Activated CD4-positive, alpha-beta T cell treated with anti-CD3 and anti-CD28 coated beads, Interleukin-2, amount 50 U/mL, for 4 hours (primary cell): ENCODE measurements around the gene HTD2.
"Not testable (repeated sequence)": the region's sequence is repeated elsewhere in the genome, so short reads cannot be mapped to it uniquely, and the experiment has no call there.

ENCODE experiments used
- DNase-seq, 2 experiments: peaks; one replicate each; pipeline ENCODE4 v3.0.0-alpha.2; 2020

HTD2 gene

DNA sequence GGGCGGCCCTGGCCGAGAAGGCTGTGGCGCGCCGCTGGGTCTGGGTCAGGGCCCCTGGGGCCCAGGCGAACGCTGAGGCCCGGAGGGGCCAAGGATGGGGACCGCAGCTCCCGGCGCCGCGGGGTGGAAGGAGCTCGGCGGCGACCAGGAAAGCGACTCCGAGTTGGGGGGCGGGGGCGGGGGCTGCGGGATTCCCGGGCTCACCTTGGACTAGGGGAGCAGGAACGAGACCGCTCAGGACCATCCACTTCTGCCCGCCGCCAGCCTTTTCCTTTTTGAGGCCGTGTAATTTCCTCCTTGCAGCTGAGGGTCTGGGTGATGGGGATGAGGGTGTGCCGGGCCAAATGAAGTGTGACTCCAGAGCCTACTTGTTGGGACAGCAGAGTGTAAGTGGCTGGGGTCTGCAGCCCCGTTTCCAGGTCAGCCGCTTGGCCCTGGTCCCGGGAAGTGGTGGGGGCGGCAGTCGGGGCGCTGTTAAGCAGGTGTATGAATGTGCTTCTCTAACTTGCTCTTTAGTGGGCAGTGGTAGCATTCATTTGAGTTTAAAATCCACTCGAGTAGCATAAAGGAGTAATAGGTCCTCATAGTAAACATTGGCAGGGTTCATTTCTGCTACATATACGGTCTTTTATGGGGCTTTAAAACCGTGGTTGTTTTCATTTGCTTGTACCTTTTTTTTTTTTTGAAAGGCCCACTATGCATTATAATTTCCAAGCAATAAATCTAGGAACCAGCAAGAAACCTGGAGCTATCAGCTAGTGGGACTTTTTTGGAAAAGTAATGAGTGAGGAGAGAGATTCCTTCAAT lies 27.1 kb downstream of the HTD2 start:
- peak in 1 of 2 experiments; percentile 6 for DNase-seq

GRCh38 chr3:58334013-58334321 lies 27.6 kb downstream of the HTD2 start:
- DNase-seq: no peak

DNA sequence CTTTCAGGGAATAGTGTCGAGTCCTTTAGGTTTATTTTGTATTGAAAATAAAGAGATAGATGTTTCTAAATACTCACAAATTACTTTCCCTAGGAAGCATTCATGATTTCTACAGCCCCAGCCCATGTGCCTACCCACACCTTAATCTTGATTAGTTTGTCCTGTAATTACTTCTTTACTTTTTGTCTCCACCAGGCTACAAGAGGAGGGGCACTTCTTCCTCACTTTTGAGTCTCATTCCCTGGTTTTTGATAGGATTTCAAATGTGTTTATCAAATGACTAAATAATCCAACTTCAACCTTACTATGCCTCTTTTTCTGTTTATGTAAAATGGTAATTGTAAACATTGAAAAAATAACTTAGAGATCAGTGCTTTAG lies 28.2 kb downstream of the HTD2 start:
- no peak for DNase-seq

GRCh38 chr3:58335652-58335947 lies 29.3 kb downstream of the HTD2 start:
- DNase-seq: no peak

DNA sequence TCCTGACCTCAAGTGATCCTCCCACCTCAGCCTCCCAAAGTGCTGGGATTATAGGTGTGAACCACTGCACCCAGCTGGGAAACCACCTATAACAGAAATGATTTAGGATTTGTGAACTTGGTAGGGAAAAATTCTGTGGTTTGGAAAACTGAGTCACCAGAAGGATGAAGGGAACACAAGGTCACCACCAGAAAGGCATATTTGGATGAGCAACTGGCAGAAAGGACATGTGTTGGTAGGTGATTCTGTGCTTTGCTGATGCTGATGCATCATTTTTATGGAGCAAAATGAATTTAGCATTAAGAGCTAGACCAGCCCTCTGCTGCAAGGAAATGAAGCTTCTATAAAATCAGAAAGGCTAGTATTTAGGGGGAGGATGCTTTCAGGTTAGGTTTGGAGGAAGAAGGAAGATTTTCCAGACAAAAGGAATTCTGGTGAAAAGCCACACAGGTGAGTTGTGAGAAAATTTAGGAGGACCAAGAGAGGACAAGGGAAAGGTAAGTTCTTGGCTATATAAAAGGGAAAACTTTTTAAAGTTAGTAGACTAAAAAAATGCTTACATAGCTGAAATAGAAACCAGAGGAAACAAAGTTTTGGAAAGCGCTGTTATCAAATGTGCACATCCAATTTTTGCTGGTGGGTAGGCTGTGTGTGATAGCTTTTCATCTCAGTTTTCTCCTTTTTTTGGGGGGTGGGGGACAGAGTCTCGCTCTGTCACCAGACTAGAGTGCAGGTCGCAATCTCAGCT lies 30.0 kb downstream of the HTD2 start:
- DNase-seq: no peak

DNA sequence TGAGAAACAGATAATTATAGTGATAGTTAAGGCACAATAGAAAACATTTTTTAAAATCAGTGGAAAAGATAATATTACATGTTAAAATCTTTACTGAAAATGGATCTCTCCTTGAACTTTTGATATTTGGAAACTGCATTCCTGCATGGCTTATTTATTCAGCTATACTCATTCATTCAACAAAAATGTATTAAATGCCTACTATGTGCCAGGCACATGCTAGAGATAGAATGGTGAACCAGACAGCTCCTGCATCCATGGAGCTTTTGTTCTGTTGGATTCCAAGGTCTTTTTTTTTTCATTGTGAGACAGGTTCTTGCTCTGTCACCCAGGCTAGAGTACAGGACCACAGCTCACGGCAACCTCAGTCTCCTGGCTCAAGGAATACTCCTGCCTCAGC lies 30.9 kb downstream of the HTD2 start:
- DNase-seq: no peak

DNA sequence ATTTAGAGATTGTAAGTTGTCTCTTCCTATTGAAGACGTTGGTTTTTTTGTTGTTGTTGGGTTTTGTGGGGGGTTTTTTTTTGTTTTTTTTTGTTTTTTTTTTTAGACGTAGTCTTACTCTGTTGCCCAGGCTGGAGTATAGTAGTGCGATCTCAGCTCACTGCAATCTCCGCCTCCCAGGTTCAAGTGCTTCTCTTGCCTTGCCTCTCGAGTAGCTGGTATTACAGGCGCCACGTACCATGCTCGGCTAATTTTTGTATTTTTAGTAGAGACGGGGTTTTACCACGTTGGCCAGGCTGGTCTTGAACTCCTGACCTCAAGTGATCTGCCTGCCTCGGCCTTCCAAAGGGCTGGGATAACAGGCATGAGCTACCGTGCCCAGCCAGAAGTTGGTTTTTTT lies 32.8 kb downstream of the HTD2 start:
- not testable (repeated sequence) for DNase-seq

DNA sequence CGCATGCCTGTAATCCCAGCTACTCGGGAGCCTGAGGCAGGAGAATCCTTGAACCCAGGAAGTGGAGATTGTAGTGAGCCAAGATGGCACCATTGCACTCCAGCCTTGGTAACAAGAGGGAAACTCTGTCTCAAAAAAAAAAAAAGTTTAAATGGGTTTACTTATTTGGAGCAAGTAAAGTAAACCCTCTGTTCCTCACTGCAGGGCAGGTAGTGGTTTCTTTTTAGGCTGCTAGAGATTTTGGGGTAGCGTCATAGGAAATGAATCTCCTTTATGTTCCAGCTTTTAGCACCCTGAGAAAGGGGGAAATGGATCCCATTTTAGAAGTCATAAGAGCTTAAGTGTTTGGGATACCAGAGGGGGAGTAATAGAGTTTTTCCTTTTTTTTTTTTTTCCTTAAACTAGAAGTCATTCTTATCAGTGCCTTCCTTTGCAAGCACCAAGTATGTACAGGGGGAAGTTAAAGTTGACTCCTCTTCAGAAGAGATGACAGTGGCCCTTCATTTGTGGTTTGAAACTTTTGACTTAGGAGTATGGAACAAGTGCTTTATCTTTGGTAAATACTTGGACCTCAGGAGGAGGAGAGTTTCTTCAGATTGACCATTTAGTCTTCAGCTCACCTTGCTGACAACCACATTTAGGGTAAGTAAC lies 34.4 kb downstream of the HTD2 start:
- DNase-seq: no peak

DNA sequence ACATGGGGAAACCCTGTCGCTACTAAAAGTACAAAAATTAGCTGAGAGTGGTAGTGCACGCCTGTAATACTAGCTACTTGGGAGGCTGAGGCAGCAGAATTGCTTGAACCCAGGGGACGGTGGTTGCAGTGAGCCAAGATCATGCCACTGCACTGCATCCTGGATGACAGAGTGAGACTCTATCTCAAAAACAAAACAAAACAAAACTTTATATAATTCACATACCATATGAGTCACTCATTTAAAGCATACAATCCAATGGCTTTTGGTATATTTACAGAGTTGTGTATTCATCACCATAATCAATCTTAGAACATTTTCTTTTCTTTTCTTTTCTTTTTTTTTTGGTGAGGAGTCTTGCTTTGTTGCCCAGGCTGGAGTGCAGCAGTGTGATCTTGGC lies 35.1 kb downstream of the HTD2 start:
- no peak for DNase-seq

DNA sequence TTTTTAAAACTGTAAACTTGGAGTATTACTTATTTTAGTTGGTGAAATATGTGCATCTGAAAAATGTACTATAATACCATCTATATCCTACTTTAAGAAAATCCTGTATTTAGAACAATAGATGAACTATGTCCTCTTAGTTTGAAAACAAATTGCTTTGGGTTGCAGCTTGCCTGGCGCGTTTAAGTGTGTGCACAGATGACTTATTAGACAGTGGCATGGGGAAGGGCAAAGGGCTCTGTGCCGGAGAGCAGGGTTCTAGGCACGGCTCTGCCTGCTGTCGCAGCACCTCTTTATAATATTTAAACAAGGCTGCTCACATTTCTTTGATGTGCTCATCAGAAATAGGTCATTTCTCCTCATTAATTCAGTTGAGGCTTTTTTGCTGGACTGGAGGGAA lies 36.4 kb downstream of the HTD2 start:
- DNase-seq: no peak

DNA sequence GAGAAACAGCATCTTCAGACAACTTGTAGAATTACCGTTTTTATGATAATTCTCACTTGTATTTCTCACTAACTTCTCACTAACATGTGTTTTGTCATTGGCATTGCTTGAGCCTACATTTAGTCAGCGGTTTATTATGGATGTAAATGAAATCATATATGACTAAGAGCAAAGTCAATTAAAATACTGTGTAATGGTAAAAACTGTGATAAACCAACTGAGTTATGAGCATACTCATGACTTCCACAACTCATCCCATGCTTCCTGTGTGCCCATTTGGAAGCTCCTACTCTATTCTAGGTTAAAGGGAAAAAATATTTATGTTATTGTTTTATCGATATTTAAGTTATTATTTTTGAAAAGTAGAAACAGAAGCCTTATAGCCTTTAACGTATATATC lies 39.1 kb downstream of the HTD2 start:
- no peak for DNase-seq

GRCh38 chr3:58346368-58346767 lies 40.0 kb downstream of the HTD2 start:
- DNase-seq: no peak

DNA sequence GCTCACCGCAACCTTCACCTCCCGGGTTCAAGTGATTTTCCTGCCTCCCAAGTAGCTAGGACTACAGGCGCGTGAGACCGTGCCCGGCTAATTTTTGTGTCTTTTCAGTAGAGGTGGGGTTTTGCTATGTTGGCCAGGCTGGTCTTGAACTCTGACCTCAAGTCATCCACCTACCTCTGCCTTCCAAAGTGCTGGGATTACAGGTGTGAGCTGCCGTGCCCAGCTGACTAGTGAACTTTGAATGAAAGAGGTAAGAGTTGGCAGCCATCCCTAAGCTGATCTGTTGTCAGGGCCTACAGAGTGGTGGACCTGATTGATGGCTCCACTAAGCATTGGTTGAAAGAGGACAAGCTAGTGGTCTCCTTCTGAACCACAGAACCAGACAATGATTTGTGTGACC lies 41.7 kb downstream of the HTD2 start:
- no peak for DNase-seq

GRCh38 chr3:58349792-58350626 lies 43.7 kb downstream of the HTD2 start:
- no peak for DNase-seq

DNA sequence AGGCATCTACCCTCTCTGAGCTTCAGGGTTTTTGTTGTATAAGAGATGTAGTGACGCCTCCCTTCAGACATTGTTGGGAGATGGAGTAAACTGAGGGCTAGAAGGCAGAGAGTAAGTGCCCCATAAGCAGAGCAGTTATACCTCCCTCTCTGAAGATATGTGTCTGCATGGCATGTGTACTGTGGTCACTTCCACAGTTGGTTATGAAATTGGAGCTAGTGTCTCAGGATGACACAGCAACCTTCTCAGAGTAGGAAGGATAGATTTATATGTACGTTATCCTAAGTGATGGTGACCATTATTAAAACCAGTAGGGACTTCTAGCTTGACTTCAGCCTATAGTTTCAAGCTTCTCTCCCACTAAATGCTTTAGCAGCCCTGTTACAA lies 44.3 kb downstream of the HTD2 start:
- DNase-seq: no peak

DNA sequence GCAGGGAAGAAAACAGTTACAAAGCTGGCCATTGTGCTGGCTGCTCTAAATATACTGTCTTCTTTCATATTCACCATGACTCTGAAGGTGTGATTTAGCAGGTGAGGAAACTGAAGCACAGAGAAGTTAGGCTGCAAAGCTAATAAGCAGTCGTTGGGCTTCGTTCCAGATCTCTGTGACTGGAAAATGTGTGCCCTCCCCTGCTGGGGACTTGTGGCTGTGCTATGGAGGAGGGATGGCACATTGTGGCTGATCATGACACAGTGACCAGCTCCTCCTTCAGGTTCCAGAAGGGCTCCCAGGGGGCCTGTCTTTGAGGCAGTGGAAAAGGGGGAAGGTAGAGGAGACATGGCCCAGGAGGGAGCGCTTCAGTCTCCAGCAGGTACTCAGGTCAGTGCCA lies 45.6 kb downstream of the HTD2 start:
- DNase-seq: no peak

DNA sequence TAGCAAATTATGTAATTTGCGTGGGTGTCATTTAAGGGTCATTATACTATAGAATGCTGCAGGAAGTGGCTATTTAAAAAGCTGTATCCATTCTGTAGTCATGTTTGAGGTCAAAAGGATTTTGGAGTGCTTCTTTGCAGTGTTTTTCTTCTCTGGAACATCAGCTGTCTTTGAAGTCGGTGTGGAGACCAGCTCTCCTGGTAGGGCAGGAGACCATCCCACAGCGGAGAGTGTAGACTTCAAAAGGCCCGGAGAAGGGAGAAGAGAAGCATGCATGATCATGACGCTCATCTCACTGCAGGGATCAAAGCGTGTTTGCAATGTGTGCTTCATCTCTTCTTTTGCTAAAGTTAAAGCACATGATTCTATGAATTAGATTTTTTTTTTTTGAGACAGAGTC lies 46.3 kb downstream of the HTD2 start:
- no peak for DNase-seq

- DNase-seq: no peak
Observed at GRCh38 chr3:58353722-58354553, 47.6 kb downstream of the HTD2 start.

DNA sequence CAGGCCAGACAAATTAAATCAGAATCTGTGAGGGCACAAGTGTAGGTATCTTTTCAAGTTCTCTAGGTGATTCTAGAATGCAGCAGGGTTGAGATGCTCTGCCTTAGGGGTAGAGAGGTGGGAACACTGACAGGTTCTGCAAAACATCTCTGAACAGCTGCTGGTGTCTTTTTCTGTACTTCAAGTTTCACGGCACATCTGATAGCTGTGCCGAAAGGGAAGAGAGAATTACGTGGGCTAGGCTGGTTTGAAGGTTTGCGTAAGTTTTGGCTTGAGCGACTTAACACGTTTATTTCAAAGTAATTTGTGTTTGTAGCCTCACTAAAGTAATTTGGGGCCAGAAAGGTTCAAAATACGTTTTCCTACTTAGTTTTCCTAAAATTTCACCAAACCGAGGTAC lies 48.9 kb downstream of the HTD2 start:
- DNase-seq: no peak

GRCh38 chr3:58356054-58356453 lies 49.7 kb downstream of the HTD2 start:
- DNase-seq: no peak

DNA sequence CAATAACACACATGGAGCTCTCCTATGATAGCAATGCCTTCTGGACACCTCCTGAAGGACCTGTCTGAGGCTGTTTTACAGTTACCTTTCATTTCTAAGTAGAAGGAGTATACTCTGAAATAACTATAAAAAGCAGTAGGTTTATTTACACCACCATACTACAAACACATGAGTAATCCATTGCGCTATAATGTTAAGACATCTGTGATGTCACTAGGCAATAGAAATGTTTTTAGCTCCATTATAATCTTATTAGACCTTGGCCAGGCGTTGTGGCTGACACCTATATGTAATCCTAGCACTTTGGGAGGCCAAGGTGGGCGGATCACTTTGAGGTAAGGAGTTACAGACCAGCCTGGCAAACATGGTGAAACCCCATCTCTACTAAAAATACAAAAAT lies 51.1 kb downstream of the HTD2 start:
- no peak for DNase-seq

GRCh38 chr3:58358092-58358491 lies 51.8 kb downstream of the HTD2 start:
- no peak for DNase-seq

GRCh38 chr3:58358808-58359207 lies 52.5 kb downstream of the HTD2 start:
- no peak for DNase-seq
